WTC11 (cell line): Measurements from ENCODE around the gene GGA1. TPM values are rescaled to one million over a fixed set of nuclear protein-coding genes. Genes with fewer than 3 reads are reported as not detected.

ENCODE experiments used
- ATAC-seq: fragments of 200-7000 bp; cut with Tn5 transposase; 2 replicates; pipeline ENCODE4 v1.10.0; 2021; ENCODE audit warnings: mild to moderate bottlenecking, moderate library complexity
- CTCF ChIA-PET: fragments of 300-600 bp; sonication (Branson Sonifier 250); formaldehyde crosslinking; loops from one replicate; lab custom pipeline; 2021; ENCODE audit warnings: antibody characterized with exemption; lab: Charles Lee
- POLR2A ChIA-PET: fragments of 350-600 bp; sonication (Branson Sonifier 250); formaldehyde crosslinking; loops from one replicate; lab custom pipeline; 2021; ENCODE audit warnings: antibody characterized with exemption; lab: Charles Lee
- DNase-seq: peaks from one replicate; pipeline ENCODE4 v3.0.0; 2021; ENCODE audit warnings: low spot score
- H3K27ac Mint-ChIP-seq: 2 replicates; pipeline ENCODE4 v1.8.0; 2021; ENCODE audit warnings: mixed read lengths
- H3K27me3 Mint-ChIP-seq: 2 replicates; pipeline ENCODE4 v1.8.0; 2021; ENCODE audit warnings: low read depth, mild to moderate bottlenecking, moderate library complexity, mixed read lengths
- H3K36me3 Mint-ChIP-seq: 2 replicates; pipeline ENCODE4 v1.8.0; 2021; ENCODE audit warnings: mixed read lengths
- H3K4me1 Mint-ChIP-seq: 2 replicates; pipeline ENCODE4 v1.8.0; 2022; ENCODE audit warnings: mixed read lengths
- H3K4me3 Mint-ChIP-seq: 2 replicates; pipeline ENCODE4 v1.8.0; 2021; ENCODE audit warnings: mild to moderate bottlenecking, moderate library complexity, mixed read lengths
- H3K9me3 Mint-ChIP-seq: 2 replicates; pipeline ENCODE4 v1.8.0; 2021; ENCODE audit warnings: mixed read lengths
- AR ChIP-seq: fragments of 250-450 bp; sonication (Bioruptor Pico); IDR thresholded peaks from 2 replicates; pipeline ENCODE4 v1.9.0; 2021; ENCODE audit warnings: mild to moderate bottlenecking
- ATF1 ChIP-seq: sonication (generic); formaldehyde crosslinking; IDR thresholded peaks from 2 replicates; pipeline ENCODE4 v1.8.1; 2023; ENCODE audit warnings: mild to moderate bottlenecking, moderate library complexity, missing genetic modification reagents
- CREB1 ChIP-seq: sonication (generic); formaldehyde crosslinking; IDR thresholded peaks from 2 replicates; pipeline ENCODE4 v1.8.0; 2023; ENCODE audit warnings: mild to moderate bottlenecking, missing genetic modification reagents
- CREM ChIP-seq: sonication (generic); formaldehyde crosslinking; IDR thresholded peaks from 2 replicates; pipeline ENCODE4 v1.8.1; 2022; ENCODE audit warnings: mild to moderate bottlenecking, missing genetic modification reagents, moderate library complexity
- ESRRA ChIP-seq: sonication (generic); formaldehyde crosslinking; IDR thresholded peaks from 2 replicates; pipeline ENCODE4 v1.8.1; 2022; ENCODE audit warnings: mild to moderate bottlenecking, missing genetic modification reagents, borderline replicate concordance
- GRHL2 ChIP-seq: fragments of 250-450 bp; sonication (Bioruptor Pico); IDR thresholded peaks from 2 replicates; pipeline ENCODE4 v1.8.0; 2022; ENCODE audit warnings: mild to moderate bottlenecking, moderate library complexity; ENCODE audit not compliant: insufficient replicate concordance, severe bottlenecking
- MYBL2 ChIP-seq: sonication (generic); formaldehyde crosslinking; IDR thresholded peaks from 2 replicates; pipeline ENCODE4 v1.8.1; 2023; ENCODE audit warnings: mild to moderate bottlenecking, moderate library complexity, missing genetic modification reagents
- NFYB ChIP-seq: sonication (generic); formaldehyde crosslinking; conservative IDR thresholded peaks from 2 replicates; pipeline ENCODE4 v1.8.0; 2022; ENCODE audit warnings: low read depth, missing genetic modification reagents
- NR2C2 ChIP-seq: sonication (generic); formaldehyde crosslinking; IDR thresholded peaks from 2 replicates; pipeline ENCODE4 v1.8.0; 2022; ENCODE audit warnings: mild to moderate bottlenecking, missing genetic modification reagents
- RELA ChIP-seq: sonication (generic); formaldehyde crosslinking; IDR thresholded peaks from 2 replicates; pipeline ENCODE4 v1.8.1; 2022; ENCODE audit warnings: missing genetic modification reagents, mild to moderate bottlenecking, borderline replicate concordance
- SMAD3 ChIP-seq: sonication (generic); formaldehyde crosslinking; IDR thresholded peaks from 2 replicates; pipeline ENCODE4 v1.8.0; 2022; ENCODE audit warnings: missing genetic modification reagents, mild to moderate bottlenecking, borderline replicate concordance
- TEAD1 ChIP-seq: sonication (generic); formaldehyde crosslinking; IDR thresholded peaks from 2 replicates; pipeline ENCODE4 v1.8.0; 2022; ENCODE audit warnings: mild to moderate bottlenecking, missing genetic modification reagents
- ZNF232 ChIP-seq: sonication (generic); formaldehyde crosslinking; IDR thresholded peaks from 2 replicates; pipeline ENCODE4 v1.8.0; 2022; ENCODE audit warnings: mild to moderate bottlenecking, missing genetic modification reagents
- ZNF263 ChIP-seq: sonication (generic); formaldehyde crosslinking; IDR thresholded peaks from 2 replicates; pipeline ENCODE4 v1.8.1; 2022; ENCODE audit warnings: low read depth, mild to moderate bottlenecking, moderate library complexity, missing genetic modification reagents
- ZNF416 ChIP-seq: fragments of 250-450 bp; sonication (Bioruptor Pico); IDR thresholded peaks from 2 replicates; pipeline ENCODE4 v1.9.0; 2021; ENCODE audit warnings: mild to moderate bottlenecking, inconsistent platforms
- ZNF425 ChIP-seq: fragments of 250-450 bp; sonication (Bioruptor Pico); conservative IDR thresholded peaks from 2 replicates; pipeline ENCODE4 v1.9.0; 2021; ENCODE audit warnings: mild to moderate bottlenecking
- total RNA-seq: library from RNA; stranded (reverse); gene quantifications from 3 replicates; pipeline ENCODE4 v1.2.3, GENCODE V29; 2021
- TF ChIP-seq, protein P1 (sequence below): sonication (generic); formaldehyde crosslinking; IDR thresholded peaks from 2 replicates; pipeline ENCODE4 v1.8.1; 2022; ENCODE audit warnings: low read depth, mild to moderate bottlenecking, moderate library complexity, missing genetic modification reagents, borderline replicate concordance

The GGA1 gene
- total RNA-seq, 1 experiment from 2014 or later, result 66.3 TPM

GRCh38 chr22:37660709-37661045 lies 52.0 kb downstream of the GGA1 start:
- ATAC-seq (no peak), DNase-seq (no peak)
- TF ChIP-seq CREM (CRISPR knock-in tag), result no peak
- no peak for TF ChIP-seq ZNF232 (CRISPR knock-in tag)
- TF ChIP-seq ZNF425, result no peak
- TF ChIP-seq ZNF263, result no peak
- no peak for TF ChIP-seq NR2C2 (CRISPR knock-in tag)
- TF ChIP-seq NFYB (CRISPR knock-in tag), result no peak
- H3K27ac Mint-ChIP-seq, result no peak overlapping the region
- peak overlapping the region; percentile 77; the same call in 1 of the 2 replicates for H3K4me3 Mint-ChIP-seq
- no peaks in the 10 kb centered on the region for H3K27me3 Mint-ChIP-seq
- POLR2A ChIA-PET, result no interaction called here
- no peaks in the 10 kb centered on the region for H3K9me3 Mint-ChIP-seq
- CTCF ChIA-PET, result interaction anchor here (0.7 to 12.1 kb wide), 7 partner anchors 12 to 52 kb away, joined by 3 to 161 read pairs (median 4); partner anchors contain the start of genes GGA1, SH3BP1 and TRIOBP
- H3K4me1 Mint-ChIP-seq, result peaks cover 29% of the 10 kb centered on the region
- H3K36me3 Mint-ChIP-seq, result peaks cover 6% of the 10 kb centered on the region; the same call in 1 of the 2 replicates

GRCh38 chr22:37661160-37661924 lies 52.7 kb downstream of the GGA1 start:
- Mint-ChIP-seq H3K27me3 (no peaks in the 10 kb centered on the region), H3K9me3 (no peaks in the 10 kb centered on the region), H3K4me3 (no peak overlapping the region), H3K27ac (peak overlapping the region; percentile 19; the same call in 1 of the 2 replicates), H3K4me1 (peaks cover 29% of the 10 kb centered on the region), H3K36me3 (peaks cover 10% of the 10 kb centered on the region; the same call in 1 of the 2 replicates)
- CTCF ChIA-PET, result interaction anchor here (0.7 to 12.1 kb wide), 14 partner anchors 10 to 130 kb away, joined by 3 to 161 read pairs (median 4); partner anchors contain the start of genes GGA1, LGALS1, SH3BP1 and TRIOBP
- no peak for ATAC-seq
- DNase-seq, result no peak
- TF ChIP-seq ATF1 (CRISPR knock-in tag) (no peak), MYBL2 (CRISPR knock-in tag) (no peak), TEAD1 (no peak), AR (CRISPR knock-in tag) (no peak), ESRRA (CRISPR knock-in tag) (no peak), SMAD3 (CRISPR knock-in tag) (no peak), ZNF416 (no peak), CREB1 (CRISPR knock-in tag) (no peak), GRHL2 (CRISPR knock-in tag) (no peak), RELA (CRISPR knock-in tag) (no peak)
- TF ChIP-seq, protein P1, sequence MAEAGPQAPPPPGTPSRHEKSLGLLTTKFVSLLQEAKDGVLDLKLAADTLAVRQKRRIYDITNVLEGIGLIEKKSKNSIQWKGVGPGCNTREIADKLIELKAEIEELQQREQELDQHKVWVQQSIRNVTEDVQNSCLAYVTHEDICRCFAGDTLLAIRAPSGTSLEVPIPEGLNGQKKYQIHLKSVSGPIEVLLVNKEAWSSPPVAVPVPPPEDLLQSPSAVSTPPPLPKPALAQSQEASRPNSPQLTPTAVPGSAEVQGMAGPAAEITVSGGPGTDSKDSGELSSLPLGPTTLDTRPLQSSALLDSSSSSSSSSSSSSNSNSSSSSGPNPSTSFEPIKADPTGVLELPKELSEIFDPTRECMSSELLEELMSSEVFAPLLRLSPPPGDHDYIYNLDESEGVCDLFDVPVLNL, result no peak
- POLR2A ChIA-PET, result no interaction called here
